WI38 (cell line): ENCODE data around the gene C11orf58.

Source experiments
- H3K4me3 ChIP-seq: 2 replicates; pipeline ENCODE4 v1.5.1; 2011; ENCODE audit warnings: low read depth, mild to moderate bottlenecking, control low read depth, low read length
- CTCF ChIP-seq: IDR thresholded peaks from 2 replicates; pipeline ENCODE4 v1.5.1; 2012; ENCODE audit warnings: low read depth, mild to moderate bottlenecking, control low read depth, low read length

Gene C11orf58

DNA sequence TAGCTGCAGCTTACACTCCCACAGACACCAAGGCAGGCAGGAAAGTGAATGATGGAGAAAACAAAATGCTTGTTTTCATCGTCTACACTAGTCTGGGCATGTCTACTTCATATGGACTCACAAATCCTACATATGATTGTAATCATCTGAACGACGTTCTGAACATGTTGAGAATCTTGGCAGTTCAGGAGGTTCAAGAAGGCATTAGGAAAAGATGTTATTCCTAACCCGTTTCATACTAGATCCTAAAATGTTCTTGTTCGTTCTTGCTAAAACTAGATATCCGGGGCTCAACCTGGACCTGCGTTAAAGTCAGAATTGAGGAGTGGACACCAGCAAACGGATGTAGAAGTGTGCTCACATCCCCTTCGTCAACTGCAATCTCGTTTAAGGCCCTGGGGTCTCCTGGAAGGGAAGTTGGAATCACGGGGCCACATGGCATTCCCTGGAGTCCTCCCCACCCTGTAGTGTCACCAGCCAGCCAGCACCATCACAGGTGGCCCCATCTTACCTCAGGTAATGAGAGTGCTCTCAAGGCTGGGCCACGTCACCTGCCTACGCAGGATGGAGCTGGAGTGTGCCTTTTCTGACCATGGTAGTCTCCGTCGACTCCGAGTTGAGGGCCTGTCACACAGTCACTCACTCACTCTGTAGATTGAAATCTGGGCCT lies 37.3 kb downstream of the C11orf58 start:
- no peak overlapping the region for H3K4me3 ChIP-seq
- TF ChIP-seq CTCF, result no peak

- no peak for TF ChIP-seq CTCF
- no peak overlapping the region for H3K4me3 ChIP-seq
Measured at GRCh38 chr11:16776711-16777612, 38.5 kb downstream of the C11orf58 start.

DNA sequence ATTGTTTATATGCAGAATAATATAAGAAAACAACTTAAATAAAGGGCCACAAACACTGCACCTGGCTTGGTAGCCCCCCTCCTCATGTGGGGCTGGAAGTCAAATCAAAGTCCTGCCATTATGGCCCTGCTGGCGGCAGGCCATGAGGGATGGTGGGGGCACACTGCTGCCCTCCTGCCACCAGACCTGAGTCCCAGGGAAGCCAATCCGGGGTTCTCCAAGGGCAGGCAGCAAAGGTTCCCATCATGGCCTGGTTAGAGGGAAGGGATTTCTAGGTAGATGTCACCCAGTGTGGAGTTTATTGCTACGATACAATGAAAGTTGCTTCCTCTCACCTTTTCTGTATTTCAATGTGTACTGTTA lies 39.1 kb downstream of the C11orf58 start:
- H3K4me3 ChIP-seq, result no peak overlapping the region
- no peak for TF ChIP-seq CTCF

- H3K4me3 ChIP-seq, result no peak overlapping the region
- TF ChIP-seq CTCF, result no peak
Measured at GRCh38 chr11:16778286-16778685, 39.8 kb downstream of the C11orf58 start.

- no peak overlapping the region for H3K4me3 ChIP-seq
- no peak for TF ChIP-seq CTCF
Measured at GRCh38 chr11:16778876-16779275, 40.4 kb downstream of the C11orf58 start.

- no peak for TF ChIP-seq CTCF
- no peak overlapping the region for H3K4me3 ChIP-seq
Measured at GRCh38 chr11:16779436-16779835, 41.0 kb downstream of the C11orf58 start.

DNA sequence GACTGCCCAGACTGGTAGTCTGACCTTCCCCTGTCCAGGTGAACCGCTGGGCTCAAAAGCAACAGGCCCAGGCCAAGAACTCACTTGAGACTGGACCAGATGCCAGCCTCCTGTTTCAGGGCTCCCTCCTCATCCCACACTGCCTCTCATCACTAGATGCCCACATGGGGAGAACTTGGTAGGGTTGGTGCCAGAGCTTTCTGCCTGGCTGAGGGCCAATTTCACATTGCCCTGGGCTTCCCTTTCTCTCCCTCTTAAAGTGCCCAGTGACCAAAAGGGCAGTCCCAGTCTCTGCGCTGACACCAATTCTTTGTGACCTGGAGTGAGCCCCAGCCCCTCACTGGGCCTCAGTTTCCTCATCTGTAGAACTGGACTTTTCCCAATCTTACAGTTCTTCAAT lies 41.7 kb downstream of the C11orf58 start:
- no peak overlapping the region for H3K4me3 ChIP-seq
- TF ChIP-seq CTCF, result no peak
